DOHH2 (cell line): ENCODE data around the gene ALB.

ENCODE experiments used
- H3F3A ChIP-seq: fragments of 200-600 bp; sonication (generic), shearing (Covaris generic); 2 replicates; pipeline ENCODE4 v1.6.0; 2016; ENCODE audit warnings: antibody characterized with exemption, mild to moderate bottlenecking; ENCODE audit not compliant: control insufficient read depth, insufficient read depth
- H3K27ac ChIP-seq: fragments of 200-600 bp; sonication (generic); 2 replicates; pipeline ENCODE4 v1.5.1; 2014; ENCODE audit warnings: low read depth, mild to moderate bottlenecking, low read length, moderate library complexity
- H3K27me3 ChIP-seq: fragments of 200-600 bp; sonication (generic); 2 replicates; pipeline ENCODE4 v1.6.1; 2014; ENCODE audit warnings: mild to moderate bottlenecking, low read length, mixed read lengths; ENCODE audit not compliant: control insufficient read depth
- H3K36me3 ChIP-seq: fragments of 200-600 bp; sonication (generic); 2 replicates; pipeline ENCODE4 v1.6.1; 2014; ENCODE audit warnings: mild to moderate bottlenecking, low read length, moderate library complexity, mixed read lengths; ENCODE audit not compliant: control insufficient read depth
- H3K4me1 ChIP-seq: fragments of 200-600 bp; sonication (generic); 2 replicates; pipeline ENCODE4 v1.6.1; 2014; ENCODE audit warnings: mild to moderate bottlenecking, low read length, mixed read lengths; ENCODE audit not compliant: control insufficient read depth
- H3K4me2 ChIP-seq: fragments of 200-600 bp; sonication (generic); 2 replicates; pipeline ENCODE4 v1.6.0; 2014; ENCODE audit warnings: mild to moderate bottlenecking, low read length, moderate library complexity
- H3K4me3 ChIP-seq: fragments of 200-600 bp; sonication (generic); 2 replicates; pipeline ENCODE4 v1.5.1; 2014; ENCODE audit warnings: mild to moderate bottlenecking, low read length, mixed read lengths
- H3K79me2 ChIP-seq: fragments of 200-600 bp; sonication (generic); 2 replicates; pipeline ENCODE4 v1.6.1; 2014; ENCODE audit warnings: mild to moderate bottlenecking, low read length, mixed read lengths; ENCODE audit not compliant: control insufficient read depth
- H3K9me2 ChIP-seq: fragments of 200-600 bp; sonication (generic); replicated peaks from 2 replicates; pipeline ENCODE4 v1.6.1; 2014; ENCODE audit warnings: mild to moderate bottlenecking, low read length, mixed read lengths; ENCODE audit not compliant: control insufficient read depth
- H3K9me3 ChIP-seq: fragments of 200-600 bp; sonication (generic); 2 replicates; pipeline ENCODE4 v1.6.1; 2014; ENCODE audit warnings: antibody characterized with exemption, low read length, mixed read lengths; ENCODE audit not compliant: control insufficient read depth, insufficient read depth
- H4K20me1 ChIP-seq: fragments of 200-600 bp; sonication (generic); 2 replicates; pipeline ENCODE4 v1.6.0; 2014; ENCODE audit warnings: low read depth, mild to moderate bottlenecking, antibody characterized with exemption, low read length, moderate library complexity; ENCODE audit not compliant: control insufficient read depth, insufficient read depth
- CTCF ChIP-seq: fragments of 200-600 bp; sonication (generic); IDR thresholded peaks from one replicate; pipeline ENCODE4 v1.5.1; 2014; ENCODE audit warnings: antibody characterized with exemption, mild to moderate bottlenecking, low read depth, low read length; ENCODE audit not compliant: poor library complexity, severe bottlenecking
- EZH2phosphoT487 ChIP-seq: fragments of 200-600 bp; sonication (generic); IDR thresholded peaks from 2 replicates; pipeline ENCODE4 v1.6.1; 2017; ENCODE audit warnings: borderline replicate concordance, mild to moderate bottlenecking, antibody characterized with exemption, low read length, moderate library complexity, mixed read lengths

Gene ALB

GRCh38 chr4:73408181-73408867 is 4.2 kb downstream of the ALB start:
- no peak for TF ChIP-seq EZH2phosphoT487
- TF ChIP-seq CTCF: no peak
- Histone ChIP-seq H3F3A (no peaks in the 10 kb centered on the region), H3K27me3 (no peaks in the 10 kb centered on the region; the same call in 1 of the 2 replicates), H3K4me1 (no peaks in the 10 kb centered on the region), H3K9me2 (no peaks in the 10 kb centered on the region), H3K27ac (no peak overlapping the region), H3K79me2 (no peaks in the 10 kb centered on the region), H3K9me3 (no peaks in the 10 kb centered on the region), H3K4me3 (no peak overlapping the region), H4K20me1 (no peaks in the 10 kb centered on the region), H3K36me3 (no peaks in the 10 kb centered on the region), H3K4me2 (no peak overlapping the region)

- H3K4me2 ChIP-seq: no peak overlapping the region
- no peak overlapping the region for H3K27ac ChIP-seq
- TF ChIP-seq CTCF (no peak), EZH2phosphoT487 (no peak)
- no peaks in the 10 kb centered on the region for H3K9me2 ChIP-seq
- no peaks in the 10 kb centered on the region for H3K9me3 ChIP-seq
- no peak overlapping the region for H3K4me3 ChIP-seq
- H3K36me3 ChIP-seq: no peaks in the 10 kb centered on the region
- no peaks in the 10 kb centered on the region for H3K79me2 ChIP-seq
- no peaks in the 10 kb centered on the region for H3K4me1 ChIP-seq
- H4K20me1 ChIP-seq: no peaks in the 10 kb centered on the region
- H3K27me3 ChIP-seq: no peaks in the 10 kb centered on the region; the same call in 1 of the 2 replicates
- no peaks in the 10 kb centered on the region for H3F3A ChIP-seq
Observed at GRCh38 chr4:73409012-73409862, 5.2 kb downstream of the ALB start.

GRCh38 chr4:73409978-73410548 is 6.0 kb downstream of the ALB start:
- no peaks in the 10 kb centered on the region for H3F3A ChIP-seq
- no peaks in the 10 kb centered on the region; the same call in 1 of the 2 replicates for H3K27me3 ChIP-seq
- H3K36me3 ChIP-seq: no peaks in the 10 kb centered on the region

More at GRCh38 chr4:73409978-73410548, 6.0 kb downstream of the ALB start:
- Histone ChIP-seq H4K20me1 (no peaks in the 10 kb centered on the region), H3K79me2 (no peaks in the 10 kb centered on the region), H3K4me1 (no peaks in the 10 kb centered on the region), H3K9me3 (no peaks in the 10 kb centered on the region), H3K27ac (no peak overlapping the region), H3K4me2 (no peak overlapping the region), H3K4me3 (no peak overlapping the region), H3K9me2 (no peaks in the 10 kb centered on the region)
- TF ChIP-seq EZH2phosphoT487 (no peak), CTCF (no peak)
